Subcutaneous adipose tissue (tissue), 4 donors: ENCODE results near the gene PIK3CD. TPM values are rescaled to one million over a fixed set of nuclear protein-coding genes. Genes with fewer than 3 reads are reported as not detected.

Experiments
- total RNA-seq, 4 donors: library from RNA; depleted of rRNA; stranded (reverse); fragments of >200 nt; gene quantifications; one replicate each; pipeline ENCODE4 v1.1.0, GENCODE V29; 2016
- TF ChIP-seq, protein P1 (sequence below): fragments of 450-650 bp; IDR thresholded peaks from one replicate; pipeline ENCODE4 v1.5.1; 2016; ENCODE audit warnings: low read depth, mild to moderate bottlenecking, control low read depth, antibody characterized with exemption, moderate library complexity

Gene PIK3CD
- total RNA-seq, 4 donors from 2014 or later, result 4.7 to 13.9 (median 10.3) TPM

GRCh38 chr1:9684801-9685200 lies 33.3 kb downstream of the PIK3CD start:
- TF ChIP-seq, protein P1, sequence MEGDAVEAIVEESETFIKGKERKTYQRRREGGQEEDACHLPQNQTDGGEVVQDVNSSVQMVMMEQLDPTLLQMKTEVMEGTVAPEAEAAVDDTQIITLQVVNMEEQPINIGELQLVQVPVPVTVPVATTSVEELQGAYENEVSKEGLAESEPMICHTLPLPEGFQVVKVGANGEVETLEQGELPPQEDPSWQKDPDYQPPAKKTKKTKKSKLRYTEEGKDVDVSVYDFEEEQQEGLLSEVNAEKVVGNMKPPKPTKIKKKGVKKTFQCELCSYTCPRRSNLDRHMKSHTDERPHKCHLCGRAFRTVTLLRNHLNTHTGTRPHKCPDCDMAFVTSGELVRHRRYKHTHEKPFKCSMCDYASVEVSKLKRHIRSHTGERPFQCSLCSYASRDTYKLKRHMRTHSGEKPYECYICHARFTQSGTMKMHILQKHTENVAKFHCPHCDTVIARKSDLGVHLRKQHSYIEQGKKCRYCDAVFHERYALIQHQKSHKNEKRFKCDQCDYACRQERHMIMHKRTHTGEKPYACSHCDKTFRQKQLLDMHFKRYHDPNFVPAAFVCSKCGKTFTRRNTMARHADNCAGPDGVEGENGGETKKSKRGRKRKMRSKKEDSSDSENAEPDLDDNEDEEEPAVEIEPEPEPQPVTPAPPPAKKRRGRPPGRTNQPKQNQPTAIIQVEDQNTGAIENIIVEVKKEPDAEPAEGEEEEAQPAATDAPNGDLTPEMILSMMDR, result no peak

DNA sequence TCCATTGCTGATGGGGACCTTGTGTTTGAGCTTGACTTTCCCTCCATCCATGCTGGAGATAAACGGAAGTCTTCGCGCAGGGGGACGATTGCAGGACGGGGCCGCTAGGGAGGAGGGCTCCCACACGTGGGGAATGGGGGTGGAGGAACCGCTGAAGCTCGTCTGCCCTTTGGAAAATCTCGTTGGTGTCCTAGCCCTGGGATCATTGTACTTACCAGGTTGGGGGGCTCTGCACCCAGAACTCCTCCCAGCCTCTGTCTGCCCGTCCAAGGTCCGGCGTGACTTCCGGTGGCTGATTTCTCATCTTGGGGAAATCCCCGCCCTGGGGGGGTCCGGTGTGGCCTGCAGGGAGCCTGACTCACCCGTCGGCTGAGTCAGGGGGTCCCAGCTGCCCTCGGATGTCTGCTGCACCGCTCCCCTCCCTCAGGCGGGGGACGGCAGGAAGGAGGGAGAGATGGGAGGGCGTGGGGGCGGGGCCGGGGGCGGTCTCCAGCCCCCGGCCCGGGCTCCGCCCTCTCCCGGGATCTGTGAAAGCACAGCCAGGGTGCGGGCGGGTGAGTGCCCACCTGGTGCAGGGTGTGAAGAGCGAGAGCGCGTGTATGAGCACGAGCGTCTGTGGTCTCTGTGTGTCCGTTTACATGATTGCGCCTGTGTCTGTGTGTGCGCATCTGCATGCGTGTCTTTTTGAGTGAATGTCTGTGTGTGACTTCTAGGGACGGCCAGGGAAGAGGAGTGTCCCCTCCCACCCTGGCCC lies 35.8 kb downstream of the PIK3CD start:
- TF ChIP-seq, protein P1, result no peak

- TF ChIP-seq, protein P1, result no peak
Observed at GRCh38 chr1:9687874-9688582, 36.5 kb downstream of the PIK3CD start.

DNA sequence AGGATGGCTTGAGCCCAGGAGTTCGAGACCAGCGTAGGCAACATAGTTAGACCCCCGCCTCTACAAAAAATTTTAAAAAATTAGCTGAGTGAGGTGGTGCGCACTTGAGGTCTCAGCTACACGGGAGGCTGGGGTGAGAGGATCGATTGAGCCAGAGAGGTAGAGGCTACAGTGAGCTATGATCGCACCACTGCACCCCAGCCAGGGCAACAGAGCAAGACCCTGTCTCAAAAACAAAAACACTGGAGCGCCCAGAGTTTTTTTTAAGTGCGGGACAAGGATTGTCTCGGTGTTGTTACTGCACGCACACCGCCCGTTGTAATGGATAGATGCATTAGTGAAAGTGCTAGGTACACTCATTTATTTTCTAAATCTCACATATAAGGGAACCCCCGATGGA lies 37.1 kb downstream of the PIK3CD start:
- TF ChIP-seq, protein P1, result no peak

DNA sequence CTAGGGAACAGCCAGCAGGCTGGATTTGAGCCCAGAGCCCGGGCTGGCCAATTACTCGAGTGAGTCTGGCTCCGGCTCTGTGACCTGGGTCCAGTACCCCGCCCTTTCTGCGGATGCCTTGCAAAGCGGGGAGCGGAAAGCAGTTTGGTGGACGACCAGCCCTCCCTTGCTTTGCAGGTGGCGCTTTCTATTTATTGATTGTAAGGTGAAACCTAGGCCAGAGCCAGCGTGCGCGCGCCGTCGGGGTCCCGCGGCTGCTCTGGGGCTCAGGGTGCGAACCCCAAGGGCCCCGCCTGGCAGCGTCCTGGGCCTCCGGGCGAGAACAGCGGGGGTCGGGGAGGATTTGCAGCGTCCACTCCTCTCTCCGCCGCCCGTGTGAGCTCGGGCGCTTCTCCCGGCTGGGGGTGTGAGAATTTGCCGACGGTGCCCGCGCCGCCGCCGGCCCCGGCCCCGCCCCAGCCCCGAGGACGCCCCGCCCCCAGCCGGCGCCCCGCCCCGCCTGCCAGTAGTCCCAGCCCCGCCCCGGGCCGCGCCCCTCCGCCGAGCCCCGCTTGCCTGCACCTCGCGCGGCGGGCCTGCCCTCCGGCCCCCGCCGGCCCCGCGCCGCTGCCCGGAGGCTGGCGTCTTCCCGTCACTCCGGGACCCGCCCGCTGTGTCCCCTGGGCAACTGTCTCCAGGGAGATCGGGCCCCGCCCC lies 37.6 kb downstream of the PIK3CD start:
- TF ChIP-seq, protein P1, result no peak

DNA sequence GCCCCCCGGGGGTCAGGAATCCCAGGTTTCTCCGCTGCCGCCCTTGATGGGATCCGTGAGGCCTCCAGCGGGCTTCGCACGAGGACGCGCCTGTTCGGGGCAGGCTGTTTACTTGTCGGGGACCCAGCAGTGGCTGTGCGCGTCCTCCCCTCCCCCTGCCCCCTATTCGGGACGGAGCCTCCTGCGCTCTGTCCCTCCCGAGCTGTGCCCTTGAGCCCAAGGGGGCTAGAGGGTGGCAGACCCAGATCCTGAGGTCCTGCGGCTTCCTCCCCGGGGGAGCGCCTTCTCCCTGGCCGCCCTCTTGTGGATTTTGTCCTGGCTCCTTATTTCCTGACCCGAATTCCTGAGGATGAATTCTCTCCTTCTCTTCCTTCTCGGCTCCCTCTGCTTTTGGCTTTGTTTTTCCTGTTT lies 38.4 kb downstream of the PIK3CD start:
- TF ChIP-seq, protein P1, result no peak
